ENCODE results near the gene PRRC2C. TPM values are rescaled to one million over a fixed set of nuclear protein-coding genes. Genes with fewer than 3 reads are reported as not detected.

The PRRC2C gene
- total and polyA plus RNA-seq, 2 of the 13 experiments (the other 11 are each of a cell fraction or from before 2014, with no cell fraction given) = 46.2 to 57.0 TPM

DNA sequence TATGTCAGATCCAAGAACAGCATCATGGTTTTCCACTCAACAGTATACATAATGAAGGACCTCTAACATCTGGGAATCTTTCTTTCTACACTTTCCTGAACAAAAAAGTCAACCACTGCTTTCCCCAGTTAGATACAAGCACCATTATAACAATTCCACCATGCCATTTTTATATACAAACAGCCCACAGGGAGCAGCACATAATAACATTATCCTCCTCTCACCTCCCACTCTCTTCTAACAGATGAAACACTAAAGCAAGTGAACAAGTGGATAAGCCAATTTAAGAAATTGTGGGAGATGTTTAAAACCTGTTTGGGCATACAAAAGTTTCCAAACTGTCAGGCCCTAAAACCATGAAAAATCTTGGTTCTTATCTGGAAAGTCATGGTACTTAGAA, 29.4 kb upstream of the PRRC2C start:
- H4K20me1 ChIP-seq (ENCODE audit: insufficient read depth, low read length) = no peaks in the 10 kb centered on the region
- H3K79me2 ChIP-seq (ENCODE audit: insufficient read depth, low read length) = no peaks in the 10 kb centered on the region
- H3K4me3 ChIP-seq (replicated peaks in 1 of 3; ENCODE audit: insufficient read depth in 1 of 3, low read depth in 2 of 3, low read length in 3 of 3) = no peak overlapping the region
- no peaks in the 10 kb centered on the region for H3K27me3 ChIP-seq (ENCODE audit: control insufficient read depth in 1 of 2, insufficient read depth in 2 of 2, low read length in 2 of 2)
- TF ChIP-seq ZNF430 (CRISPR knock-in tag; IDR thresholded peaks at IDR 0.05) (no peak), PRPF4 (IDR thresholded peaks at IDR 0.05; ENCODE audit: low read depth, low read length, poor library complexity, severe bottlenecking) (no peak), NPAS2 (CRISPR knock-in tag; IDR thresholded peaks at IDR 0.05; ENCODE audit: borderline replicate concordance) (no peak), ZNF550 (CRISPR knock-in tag; IDR thresholded peaks at IDR 0.05; ENCODE audit: borderline replicate concordance) (no peak), ZNF770 (CRISPR knock-in tag; IDR thresholded peaks at IDR 0.05) (no peak), ISL2 (CRISPR knock-in tag; IDR thresholded peaks at IDR 0.05) (no peak), ZFAT (CRISPR knock-in tag; conservative IDR thresholded peaks at IDR 0.05) (no peak), ZNF253 (CRISPR knock-in tag; IDR thresholded peaks at IDR 0.05; ENCODE audit: borderline replicate concordance) (no peak), WIZ (CRISPR knock-in tag; IDR thresholded peaks at IDR 0.05) (no peak), REPIN1 (CRISPR knock-in tag; IDR thresholded peaks at IDR 0.05; ENCODE audit: borderline replicate concordance, low read depth) (no peak)
- TF ChIP-seq, protein P1, sequence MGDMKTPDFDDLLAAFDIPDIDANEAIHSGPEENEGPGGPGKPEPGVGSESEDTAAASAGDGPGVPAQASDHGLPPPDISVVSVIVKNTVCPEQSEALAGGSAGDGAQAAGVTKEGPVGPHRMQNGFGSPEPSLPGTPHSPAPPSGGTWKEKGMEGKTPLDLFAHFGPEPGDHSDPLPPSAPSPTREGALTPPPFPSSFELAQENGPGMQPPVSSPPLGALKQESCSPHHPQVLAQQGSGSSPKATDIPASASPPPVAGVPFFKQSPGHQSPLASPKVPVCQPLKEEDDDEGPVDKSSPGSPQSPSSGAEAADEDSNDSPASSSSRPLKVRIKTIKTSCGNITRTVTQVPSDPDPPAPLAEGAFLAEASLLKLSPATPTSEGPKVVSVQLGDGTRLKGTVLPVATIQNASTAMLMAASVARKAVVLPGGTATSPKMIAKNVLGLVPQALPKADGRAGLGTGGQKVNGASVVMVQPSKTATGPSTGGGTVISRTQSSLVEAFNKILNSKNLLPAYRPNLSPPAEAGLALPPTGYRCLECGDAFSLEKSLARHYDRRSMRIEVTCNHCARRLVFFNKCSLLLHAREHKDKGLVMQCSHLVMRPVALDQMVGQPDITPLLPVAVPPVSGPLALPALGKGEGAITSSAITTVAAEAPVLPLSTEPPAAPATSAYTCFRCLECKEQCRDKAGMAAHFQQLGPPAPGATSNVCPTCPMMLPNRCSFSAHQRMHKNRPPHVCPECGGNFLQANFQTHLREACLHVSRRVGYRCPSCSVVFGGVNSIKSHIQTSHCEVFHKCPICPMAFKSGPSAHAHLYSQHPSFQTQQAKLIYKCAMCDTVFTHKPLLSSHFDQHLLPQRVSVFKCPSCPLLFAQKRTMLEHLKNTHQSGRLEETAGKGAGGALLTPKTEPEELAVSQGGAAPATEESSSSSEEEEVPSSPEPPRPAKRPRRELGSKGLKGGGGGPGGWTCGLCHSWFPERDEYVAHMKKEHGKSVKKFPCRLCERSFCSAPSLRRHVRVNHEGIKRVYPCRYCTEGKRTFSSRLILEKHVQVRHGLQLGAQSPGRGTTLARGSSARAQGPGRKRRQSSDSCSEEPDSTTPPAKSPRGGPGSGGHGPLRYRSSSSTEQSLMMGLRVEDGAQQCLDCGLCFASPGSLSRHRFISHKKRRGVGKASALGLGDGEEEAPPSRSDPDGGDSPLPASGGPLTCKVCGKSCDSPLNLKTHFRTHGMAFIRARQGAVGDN (CRISPR knock-in tag; IDR thresholded peaks at IDR 0.05) = no peak
- TF ChIP-seq, protein P2, sequence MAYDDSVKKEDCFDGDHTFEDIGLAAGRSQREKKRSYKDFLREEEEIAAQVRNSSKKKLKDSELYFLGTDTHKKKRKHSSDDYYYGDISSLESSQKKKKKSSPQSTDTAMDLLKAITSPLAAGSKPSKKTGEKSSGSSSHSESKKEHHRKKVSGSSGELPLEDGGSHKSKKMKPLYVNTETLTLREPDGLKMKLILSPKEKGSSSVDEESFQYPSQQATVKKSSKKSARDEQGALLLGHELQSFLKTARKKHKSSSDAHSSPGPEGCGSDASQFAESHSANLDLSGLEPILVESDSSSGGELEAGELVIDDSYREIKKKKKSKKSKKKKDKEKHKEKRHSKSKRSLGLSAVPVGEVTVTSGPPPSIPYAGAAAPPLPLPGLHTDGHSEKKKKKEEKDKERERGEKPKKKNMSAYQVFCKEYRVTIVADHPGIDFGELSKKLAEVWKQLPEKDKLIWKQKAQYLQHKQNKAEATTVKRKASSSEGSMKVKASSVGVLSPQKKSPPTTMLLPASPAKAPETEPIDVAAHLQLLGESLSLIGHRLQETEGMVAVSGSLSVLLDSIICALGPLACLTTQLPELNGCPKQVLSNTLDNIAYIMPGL (CRISPR knock-in tag; IDR thresholded peaks at IDR 0.05; ENCODE audit: borderline replicate concordance in 1 of 2, low read depth in 1 of 2) = no peak
- no peaks in the 10 kb centered on the region for H3K9me3 ChIP-seq (ENCODE audit: low read length)
- CTCF ChIA-PET (ENCODE audit: low intra/inter-chr PET ratio, low total read pairs) = no interaction called here
- no peaks in the 10 kb centered on the region for H3K36me3 ChIP-seq (replicated peaks in 1 of 2; ENCODE audit: control insufficient read depth in 1 of 2, insufficient read depth in 2 of 2, low read length in 2 of 2)
- H3K9ac ChIP-seq (ENCODE audit: insufficient read depth, low read depth, low read length) = no peak overlapping the region
- no TSS peak for BruUV-seq (replicated peaks)
- FAIRE-seq = no peak
- H3K27ac ChIP-seq (ENCODE audit: extremely low read length, insufficient read depth, low read length) = no peak overlapping the region
- no peak for DNase-seq (ENCODE audit: low spot score)
- POLR2A ChIA-PET = no interaction called here
- no peak for ATAC-seq
- in situ Hi-C loops (cut with HindIII; ENCODE audit: extremely low pct_ligation_motif_present, low pct_unique_long_range_greater_than_20kb) (no loop called here), intact Hi-C loops (cut with micrococcal nuclease; ENCODE audit: unreplicated experiment) (no loop called here)
- H3K4me1 ChIP-seq (ENCODE audit: insufficient read depth, low read length) = peaks cover 10% of the 10 kb centered on the region
- no peak overlapping the region for H3K4me2 ChIP-seq (ENCODE audit: low read depth, low read length)
- no peak overlapping the region for H2AFZ ChIP-seq (ENCODE audit: low read length)

Measured in HepG2 (cell line).